ENCODE data around the gene LRRC53. TPM values are rescaled to one million over a fixed set of nuclear protein-coding genes. Genes with fewer than 3 reads are reported as not detected.

LRRC53 gene
- total and polyA plus RNA-seq, 9 of the 15 experiments (the other 6 are each of a cell fraction or from before 2014, with no cell fraction given) = not detected

DNA sequence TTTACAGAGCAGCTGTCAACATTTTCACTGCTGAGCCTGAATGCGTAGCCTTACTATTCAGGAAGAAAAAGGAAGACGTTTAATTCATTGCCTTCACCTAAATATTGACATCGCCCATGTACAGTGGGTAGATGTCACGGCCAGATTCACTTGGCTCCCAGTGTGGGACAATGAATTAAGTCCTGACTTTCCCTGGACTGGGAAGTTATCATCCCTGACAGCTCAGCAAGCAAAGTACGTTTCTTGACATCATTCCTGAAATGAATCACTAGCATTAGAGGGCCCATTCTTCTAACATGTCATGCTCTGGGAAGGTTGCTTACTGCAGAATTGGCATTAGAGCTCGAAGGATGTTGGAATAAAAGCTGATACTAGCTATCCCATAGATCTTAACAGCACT lies 37.8 kb downstream of the LRRC53 start:
- no peak overlapping the region for H2AFZ ChIP-seq (ENCODE audit: low read depth, low read length)
- WGBS (ENCODE audit: insufficient coverage, low coverage, missing lambda C conversion rate) = 1% methylated on average over 6 of the region's 6 CpGs
- ChIA-PET CTCF (ENCODE audit: low intra/inter-chr PET ratio) (no interaction called here), POLR2A (no interaction called here)
- no peak for DNase-seq (ENCODE audit: extremely low read depth in 1 of 4, low spot score in 3 of 4)
- in situ Hi-C loops (cut with MboI) (no loop called here), intact Hi-C loops (cut with micrococcal nuclease) (no loop called here)
- no peak overlapping the region for H3K27ac ChIP-seq (ENCODE audit: extremely low read depth, low read depth, low read length)
- TF ChIP-seq, protein P1, sequence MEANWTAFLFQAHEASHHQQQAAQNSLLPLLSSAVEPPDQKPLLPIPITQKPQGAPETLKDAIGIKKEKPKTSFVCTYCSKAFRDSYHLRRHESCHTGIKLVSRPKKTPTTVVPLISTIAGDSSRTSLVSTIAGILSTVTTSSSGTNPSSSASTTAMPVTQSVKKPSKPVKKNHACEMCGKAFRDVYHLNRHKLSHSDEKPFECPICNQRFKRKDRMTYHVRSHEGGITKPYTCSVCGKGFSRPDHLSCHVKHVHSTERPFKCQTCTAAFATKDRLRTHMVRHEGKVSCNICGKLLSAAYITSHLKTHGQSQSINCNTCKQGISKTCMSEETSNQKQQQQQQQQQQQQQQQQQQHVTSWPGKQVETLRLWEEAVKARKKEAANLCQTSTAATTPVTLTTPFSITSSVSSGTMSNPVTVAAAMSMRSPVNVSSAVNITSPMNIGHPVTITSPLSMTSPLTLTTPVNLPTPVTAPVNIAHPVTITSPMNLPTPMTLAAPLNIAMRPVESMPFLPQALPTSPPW (CRISPR knock-in tag; IDR thresholded peaks at IDR 0.05) = no peak
- TF ChIP-seq ZNF140 (CRISPR knock-in tag; IDR thresholded peaks at IDR 0.05) (no peak), MED1 (CRISPR knock-in tag; IDR thresholded peaks at IDR 0.05; ENCODE audit: borderline replicate concordance) (no peak), TBL1XR1 (IDR thresholded peaks at IDR 0.05; ENCODE audit: low read length in 2 of 2) (no peak), NR1H2 (CRISPR knock-in tag; IDR thresholded peaks at IDR 0.05) (no peak), ZNF124 (CRISPR knock-in tag; IDR thresholded peaks at IDR 0.05) (no peak), HOXB6 (CRISPR knock-in tag; IDR thresholded peaks at IDR 0.05; ENCODE audit: borderline replicate concordance) (no peak), TAF1 (IDR thresholded peaks at IDR 0.05; ENCODE audit: control insufficient read depth, extremely low read depth, insufficient read depth, low read length, severe bottlenecking) (no peak)
- TF ChIP-seq, protein P2, sequence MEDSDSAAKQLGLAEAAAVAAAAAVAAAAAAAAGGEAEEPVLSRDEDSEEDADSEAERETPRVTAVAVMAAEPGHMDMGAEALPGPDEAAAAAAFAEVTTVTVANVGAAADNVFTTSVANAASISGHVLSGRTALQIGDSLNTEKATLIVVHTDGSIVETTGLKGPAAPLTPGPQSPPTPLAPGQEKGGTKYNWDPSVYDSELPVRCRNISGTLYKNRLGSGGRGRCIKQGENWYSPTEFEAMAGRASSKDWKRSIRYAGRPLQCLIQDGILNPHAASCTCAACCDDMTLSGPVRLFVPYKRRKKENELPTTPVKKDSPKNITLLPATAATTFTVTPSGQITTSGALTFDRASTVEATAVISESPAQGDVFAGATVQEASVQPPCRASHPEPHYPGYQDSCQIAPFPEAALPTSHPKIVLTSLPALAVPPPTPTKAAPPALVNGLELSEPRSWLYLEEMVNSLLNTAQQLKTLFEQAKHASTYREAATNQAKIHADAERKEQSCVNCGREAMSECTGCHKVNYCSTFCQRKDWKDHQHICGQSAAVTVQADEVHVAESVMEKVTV (CRISPR knock-in tag; IDR thresholded peaks at IDR 0.05) = no peak
- TF ChIP-seq, protein P3, sequence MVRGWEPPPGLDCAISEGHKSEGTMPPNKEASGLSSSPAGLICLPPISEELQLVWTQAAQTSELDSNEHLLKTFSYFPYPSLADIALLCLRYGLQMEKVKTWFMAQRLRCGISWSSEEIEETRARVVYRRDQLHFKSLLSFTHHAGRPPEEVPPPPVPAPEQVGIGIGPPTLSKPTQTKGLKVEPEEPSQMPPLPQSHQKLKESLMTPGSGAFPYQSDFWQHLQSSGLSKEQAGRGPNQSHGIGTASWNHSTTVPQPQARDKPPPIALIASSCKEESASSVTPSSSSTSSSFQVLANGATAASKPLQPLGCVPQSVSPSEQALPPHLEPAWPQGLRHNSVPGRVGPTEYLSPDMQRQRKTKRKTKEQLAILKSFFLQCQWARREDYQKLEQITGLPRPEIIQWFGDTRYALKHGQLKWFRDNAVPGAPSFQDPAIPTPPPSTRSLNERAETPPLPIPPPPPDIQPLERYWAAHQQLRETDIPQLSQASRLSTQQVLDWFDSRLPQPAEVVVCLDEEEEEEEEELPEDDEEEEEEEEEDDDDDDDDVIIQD (CRISPR knock-in tag; IDR thresholded peaks at IDR 0.05) = no peak
- TF ChIP-seq, protein P4, sequence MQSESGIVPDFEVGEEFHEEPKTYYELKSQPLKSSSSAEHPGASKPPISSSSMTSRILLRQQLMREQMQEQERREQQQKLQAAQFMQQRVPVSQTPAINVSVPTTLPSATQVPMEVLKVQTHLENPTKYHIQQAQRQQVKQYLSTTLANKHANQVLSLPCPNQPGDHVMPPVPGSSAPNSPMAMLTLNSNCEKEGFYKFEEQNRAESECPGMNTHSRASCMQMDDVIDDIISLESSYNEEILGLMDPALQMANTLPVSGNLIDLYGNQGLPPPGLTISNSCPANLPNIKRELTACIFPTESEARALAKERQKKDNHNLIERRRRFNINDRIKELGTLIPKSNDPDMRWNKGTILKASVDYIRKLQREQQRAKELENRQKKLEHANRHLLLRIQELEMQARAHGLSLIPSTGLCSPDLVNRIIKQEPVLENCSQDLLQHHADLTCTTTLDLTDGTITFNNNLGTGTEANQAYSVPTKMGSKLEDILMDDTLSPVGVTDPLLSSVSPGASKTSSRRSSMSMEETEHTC (IDR thresholded peaks at IDR 0.05) = no peak
- TF ChIP-seq, protein P5, sequence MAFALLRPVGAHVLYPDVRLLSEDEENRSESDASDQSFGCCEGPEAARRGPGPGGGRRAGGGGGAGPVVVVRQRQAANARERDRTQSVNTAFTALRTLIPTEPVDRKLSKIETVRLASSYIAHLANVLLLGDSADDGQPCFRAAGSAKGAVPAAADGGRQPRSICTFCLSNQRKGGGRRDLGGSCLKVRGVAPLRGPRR (CRISPR knock-in tag; IDR thresholded peaks at IDR 0.05) = no peak
- no peaks in the 10 kb centered on the region for H3K27me3 ChIP-seq (ENCODE audit: control insufficient read depth in 2 of 2, insufficient read depth in 2 of 2, low read length in 2 of 2)
- H3K4me1 ChIP-seq (replicated peaks in 1 of 2; ENCODE audit: control insufficient read depth in 2 of 2, insufficient read depth in 2 of 2, low read length in 2 of 2) = no peaks in the 10 kb centered on the region
- no peaks in the 10 kb centered on the region for H4K20me1 ChIP-seq (replicated peaks; ENCODE audit: control insufficient read depth, insufficient read depth, low read length)
- no peaks in the 10 kb centered on the region for H3K36me3 ChIP-seq (ENCODE audit: control insufficient read depth, insufficient read depth, low read length)
- H3K9ac ChIP-seq (ENCODE audit: insufficient read depth in 1 of 2, low read depth in 2 of 2, low read length in 2 of 2) = no peak overlapping the region
- no TSS peak for BruUV-seq (replicated peaks)
- H3K4me2 ChIP-seq (ENCODE audit: insufficient read depth, low read length) = no peak overlapping the region
- H3K9me1 ChIP-seq (ENCODE audit: control insufficient read depth, insufficient read depth, low read length) = no peaks in the 10 kb centered on the region
- no peaks in the 10 kb centered on the region for H3K79me2 ChIP-seq (ENCODE audit: control insufficient read depth, insufficient read depth, low read length)
- no peak for FAIRE-seq
- ATAC-seq = no peak
- no peak overlapping the region for H3K4me3 ChIP-seq
- H3K9me3 ChIP-seq (replicated peaks; ENCODE audit: control insufficient read depth, insufficient read depth, low read depth, low read length) = no peaks in the 10 kb centered on the region
